Right lobe of liver (tissue), 4 donors: ENCODE results near the gene SRM.

Experiments
- POLR2A ChIP-seq: fragments of 450-650 bp; IDR thresholded peaks from one replicate; pipeline ENCODE4 v1.6.1; 2017; ENCODE audit warnings: antibody characterized with exemption, mild to moderate bottlenecking
- TF ChIP-seq, protein P1 (sequence below), 4 donors: fragments of 200-600 bp in 3 of 4; fragments of 450-650 bp in 1 of 4; IDR thresholded peaks; one replicate each; pipeline versions ENCODE4 v1.5.1 to v1.8.0; 2016 to 2022; ENCODE audit warnings: antibody characterized with exemption in 4 of 4, mild to moderate bottlenecking in 2 of 4
- donor health status: DM: no; HTN: no; CAD: no.
- donor health status: DM: no; HTN: no; CAD: no.
- donor health status: DM: no; HTN: yes; CAD: no.

DNA sequence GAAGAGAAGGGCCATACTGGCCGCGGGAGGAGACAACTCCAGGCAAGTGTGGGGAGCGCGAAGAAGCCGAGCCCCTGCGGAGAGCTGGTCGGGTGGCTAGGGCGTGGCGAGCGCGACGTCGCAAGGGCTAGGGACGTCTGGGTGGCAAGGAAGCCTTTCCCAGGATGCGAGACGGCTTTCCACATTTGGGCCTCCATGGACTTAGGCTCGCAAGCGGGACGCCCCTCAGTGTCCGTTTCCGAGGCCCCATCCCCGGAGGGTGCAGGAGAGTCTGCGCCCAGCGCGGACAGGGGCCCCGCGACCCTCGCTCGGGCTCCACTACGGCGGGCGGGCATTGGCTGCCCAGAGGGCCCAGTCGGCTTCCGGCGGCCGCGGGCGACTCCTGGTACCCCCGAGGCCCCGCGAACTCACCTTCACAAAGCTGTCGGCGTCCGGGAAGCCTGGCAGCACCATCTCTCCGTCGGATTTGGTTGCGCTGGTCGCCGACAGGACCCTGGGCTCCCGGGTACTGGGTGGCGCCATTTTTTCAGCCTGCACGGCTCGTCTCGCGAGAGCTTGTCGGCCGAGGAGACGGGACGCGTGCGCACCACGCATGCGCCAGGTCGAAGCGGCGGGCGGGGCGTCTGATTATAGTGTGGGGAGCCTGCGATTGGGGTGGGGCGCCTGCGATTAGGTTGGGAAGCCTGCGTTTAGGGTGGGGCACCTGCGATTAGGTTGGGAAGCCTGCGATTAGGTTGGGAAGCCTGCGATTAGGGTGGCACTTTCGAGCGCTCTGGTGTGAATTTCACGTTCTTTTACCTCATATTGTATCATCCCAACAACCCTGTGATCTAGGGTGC is 39.7 kb upstream of the SRM start, which contains the start of gene EXOSC10:
- TF ChIP-seq, protein P1, sequence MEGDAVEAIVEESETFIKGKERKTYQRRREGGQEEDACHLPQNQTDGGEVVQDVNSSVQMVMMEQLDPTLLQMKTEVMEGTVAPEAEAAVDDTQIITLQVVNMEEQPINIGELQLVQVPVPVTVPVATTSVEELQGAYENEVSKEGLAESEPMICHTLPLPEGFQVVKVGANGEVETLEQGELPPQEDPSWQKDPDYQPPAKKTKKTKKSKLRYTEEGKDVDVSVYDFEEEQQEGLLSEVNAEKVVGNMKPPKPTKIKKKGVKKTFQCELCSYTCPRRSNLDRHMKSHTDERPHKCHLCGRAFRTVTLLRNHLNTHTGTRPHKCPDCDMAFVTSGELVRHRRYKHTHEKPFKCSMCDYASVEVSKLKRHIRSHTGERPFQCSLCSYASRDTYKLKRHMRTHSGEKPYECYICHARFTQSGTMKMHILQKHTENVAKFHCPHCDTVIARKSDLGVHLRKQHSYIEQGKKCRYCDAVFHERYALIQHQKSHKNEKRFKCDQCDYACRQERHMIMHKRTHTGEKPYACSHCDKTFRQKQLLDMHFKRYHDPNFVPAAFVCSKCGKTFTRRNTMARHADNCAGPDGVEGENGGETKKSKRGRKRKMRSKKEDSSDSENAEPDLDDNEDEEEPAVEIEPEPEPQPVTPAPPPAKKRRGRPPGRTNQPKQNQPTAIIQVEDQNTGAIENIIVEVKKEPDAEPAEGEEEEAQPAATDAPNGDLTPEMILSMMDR (IDR thresholded peaks at IDR 0.05) = no peak
- no peak for TF ChIP-seq POLR2A
